Measurements from ENCODE around the gene MYL11.

MYL11 gene

GRCh38 chr16:30397056-30397455, 22.5 kb downstream of the MYL11 start:
- DNase-seq, result no peak

- DNase-seq, result no peak
Observed at GRCh38 chr16:30397776-30398660, 23.4 kb downstream of the MYL11 start.

- DNase-seq, result no peak
Observed at GRCh38 chr16:30398661-30399434, 24.2 kb downstream of the MYL11 start.

GRCh38 chr16:30399435-30400186, 25.0 kb downstream of the MYL11 start:
- no peak for DNase-seq

GRCh38 chr16:30401768-30402425, 27.3 kb downstream of the MYL11 start:
- DNase-seq, result no peak

- no peak for DNase-seq
Observed at GRCh38 chr16:30406795-30407101, 32.1 kb downstream of the MYL11 start.

GRCh38 chr16:30407102-30407803, 32.7 kb downstream of the MYL11 start, which contains the start of gene ZNF771:
TSS of gene ZNF771 (plus strand) at chr16:30407606. CDS start at chr16:30408054, 448 bp downstream.
- peak; percentile 75 to 86 (median 84) for DNase-seq

GRCh38 chr16:30407804-30408534, 33.4 kb downstream of the MYL11 start:
- no peak for DNase-seq

GRCh38 chr16:30409125-30410060, 34.8 kb downstream of the MYL11 start:
- DNase-seq, result peak; percentile 80 to 93 (median 87)

GRCh38 chr16:30413112-30413806, 38.7 kb downstream of the MYL11 start:
- no peak for DNase-seq

GRCh38 chr16:30414159-30414558, 39.6 kb downstream of the MYL11 start:
- no peak for DNase-seq

- no peak for DNase-seq
Observed at GRCh38 chr16:30416047-30416603, 41.5 kb downstream of the MYL11 start.

GRCh38 chr16:30416624-30417528, 42.3 kb downstream of the MYL11 start:
- no peak for DNase-seq

GRCh38 chr16:30417529-30418349, 43.1 kb downstream of the MYL11 start:
- peak; percentile 68 to 98 (median 83) for DNase-seq

- no peak for DNase-seq
Observed at GRCh38 chr16:30418350-30419181, 44.0 kb downstream of the MYL11 start.

GRCh38 chr16:30421010-30421409, 46.4 kb downstream of the MYL11 start:
- no peak for DNase-seq
